ENCODE measurements around the gene TBX5.

The TBX5 gene

GRCh38 chr12:114438635-114439256, 32.8 kb upstream of the TBX5 start:
- Histone ChIP-seq H3K27ac (peak overlapping the region in 3 of 21 experiments; percentile 54 to 81 (median 70)), H3K4me3 (no peak overlapping the region)

GRCh38 chr12:114434341-114434740, 28.4 kb upstream of the TBX5 start:
- no peak overlapping the region for H3K4me3 ChIP-seq
- no peak overlapping the region for H3K27ac ChIP-seq

GRCh38 chr12:114431902-114432301, 26.0 kb upstream of the TBX5 start:
- H3K27ac ChIP-seq, result no peak overlapping the region
- H3K4me3 ChIP-seq, result no peak overlapping the region

- Histone ChIP-seq H3K4me3 (no peak overlapping the region), H3K27ac (no peak overlapping the region)
Measured at GRCh38 chr12:114430306-114430705, 24.4 kb upstream of the TBX5 start.

GRCh38 chr12:114425031-114425626, 19.2 kb upstream of the TBX5 start:
- H3K4me3 ChIP-seq, result no peak overlapping the region
- no peak overlapping the region for H3K27ac ChIP-seq

GRCh38 chr12:114420944-114421335, 15.0 kb upstream of the TBX5 start:
- Histone ChIP-seq H3K4me3 (no peak overlapping the region), H3K27ac (no peak overlapping the region)

- no peak overlapping the region for H3K27ac ChIP-seq
- H3K4me3 ChIP-seq, result no peak overlapping the region
Measured at GRCh38 chr12:114420182-114420943, 14.4 kb upstream of the TBX5 start.

- H3K4me3 ChIP-seq, result no peak overlapping the region
- H3K27ac ChIP-seq, result no peak overlapping the region
Measured at GRCh38 chr12:114416028-114416427, 10.1 kb upstream of the TBX5 start.

GRCh38 chr12:114415525-114415868, 9.6 kb upstream of the TBX5 start:
- H3K4me3 ChIP-seq, result no peak overlapping the region
- no peak overlapping the region for H3K27ac ChIP-seq

- Histone ChIP-seq H3K4me3 (no peak overlapping the region), H3K27ac (peak overlapping the region in 1 of 21 experiments; percentile 57)
Measured at GRCh38 chr12:114414866-114415524, 9.1 kb upstream of the TBX5 start.

GRCh38 chr12:114414031-114414865, 8.3 kb upstream of the TBX5 start:
- peak overlapping the region in 2 of 21 experiments; percentile 21 to 57 for H3K27ac ChIP-seq

GRCh38 chr12:114412825-114413749, 7.1 kb upstream of the TBX5 start:
- peak overlapping the region in 1 of 21 experiments; percentile 67 for H3K27ac ChIP-seq
- no peak overlapping the region for H3K4me3 ChIP-seq

More at GRCh38 chr12:114414031-114414865, 8.3 kb upstream of the TBX5 start:
- no peak overlapping the region for H3K4me3 ChIP-seq

GRCh38 chr12:114412307-114412706, 6.4 kb upstream of the TBX5 start:
- peak overlapping the region in 3 of 21 experiments; percentile 41 to 91 (median 61) for H3K27ac ChIP-seq
- no peak overlapping the region for H3K4me3 ChIP-seq

GRCh38 chr12:114411071-114411837, 5.3 kb upstream of the TBX5 start:
- Histone ChIP-seq H3K4me3 (no peak overlapping the region), H3K27ac (peak overlapping the region in 4 of 21 experiments; percentile 41 to 91 (median 71))

- peak overlapping the region in 2 of 7 experiments; percentile 23 to 38 for H3K4me3 ChIP-seq
- peak overlapping the region in 6 of 21 experiments; percentile 68 to 91 (median 76) for H3K27ac ChIP-seq
Measured at GRCh38 chr12:114409852-114410600, 4.1 kb upstream of the TBX5 start.

GRCh38 chr12:114408886-114409851, 3.2 kb upstream of the TBX5 start:
- H3K4me3 ChIP-seq, result peak overlapping the region in 6 of 7 experiments; percentile 1 to 38 (median 20)
- H3K27ac ChIP-seq, result peak overlapping the region in 7 of 21 experiments; percentile 12 to 91 (median 73)

Measured in skin epidermis (tissue), 12 donors.